ENCODE measurements around the gene DHX57. TPM values are rescaled to one million over a fixed set of nuclear protein-coding genes. Genes with fewer than 3 reads are reported as not detected.
A peak's percentile ranks its signal among the peaks of the same experiment; 100 is the strongest.
"Not testable (repeated sequence)": the region's sequence is repeated elsewhere in the genome, so short reads cannot be mapped to it uniquely, and the experiment has no call there.

The DHX57 gene
- total RNA-seq, 1 donor from 2014 or later, result 12.5 TPM

DNA sequence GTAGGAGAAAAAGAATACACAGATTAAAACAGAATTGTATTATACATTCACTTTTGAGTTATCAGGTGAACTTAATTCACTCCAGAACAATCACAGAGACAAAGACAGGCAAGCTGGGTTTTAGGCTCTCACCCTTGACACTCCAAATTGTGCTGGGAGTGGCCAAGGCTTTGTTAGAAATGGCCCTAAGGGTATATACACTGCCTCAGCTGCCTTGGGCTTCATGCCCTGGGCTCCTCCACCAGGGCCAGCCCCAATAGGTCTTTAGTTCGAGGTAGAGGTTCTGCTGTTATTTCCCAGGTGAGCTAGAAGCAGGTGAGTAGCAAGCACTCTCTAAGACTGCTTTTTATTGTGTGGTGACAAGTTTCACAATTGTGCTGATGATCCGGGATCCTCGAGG, 77.8 kb downstream of the DHX57 start:
- DNase-seq (ENCODE audit: low read depth), result no peak
- Histone ChIP-seq H3K36me3 (ENCODE audit: control insufficient read depth, insufficient read depth, low read length) (no peaks in the 10 kb centered on the region), H3K27me3 (ENCODE audit: control insufficient read depth, insufficient read depth, low read length) (no peaks in the 10 kb centered on the region), H3K4me3 (ENCODE audit: low read depth, low read length) (no peak overlapping the region)
- TF ChIP-seq, protein P1, sequence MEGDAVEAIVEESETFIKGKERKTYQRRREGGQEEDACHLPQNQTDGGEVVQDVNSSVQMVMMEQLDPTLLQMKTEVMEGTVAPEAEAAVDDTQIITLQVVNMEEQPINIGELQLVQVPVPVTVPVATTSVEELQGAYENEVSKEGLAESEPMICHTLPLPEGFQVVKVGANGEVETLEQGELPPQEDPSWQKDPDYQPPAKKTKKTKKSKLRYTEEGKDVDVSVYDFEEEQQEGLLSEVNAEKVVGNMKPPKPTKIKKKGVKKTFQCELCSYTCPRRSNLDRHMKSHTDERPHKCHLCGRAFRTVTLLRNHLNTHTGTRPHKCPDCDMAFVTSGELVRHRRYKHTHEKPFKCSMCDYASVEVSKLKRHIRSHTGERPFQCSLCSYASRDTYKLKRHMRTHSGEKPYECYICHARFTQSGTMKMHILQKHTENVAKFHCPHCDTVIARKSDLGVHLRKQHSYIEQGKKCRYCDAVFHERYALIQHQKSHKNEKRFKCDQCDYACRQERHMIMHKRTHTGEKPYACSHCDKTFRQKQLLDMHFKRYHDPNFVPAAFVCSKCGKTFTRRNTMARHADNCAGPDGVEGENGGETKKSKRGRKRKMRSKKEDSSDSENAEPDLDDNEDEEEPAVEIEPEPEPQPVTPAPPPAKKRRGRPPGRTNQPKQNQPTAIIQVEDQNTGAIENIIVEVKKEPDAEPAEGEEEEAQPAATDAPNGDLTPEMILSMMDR (IDR thresholded peaks at IDR 0.05; ENCODE audit: insufficient read depth, low read length, poor library complexity, severe bottlenecking), result no peak

DNA sequence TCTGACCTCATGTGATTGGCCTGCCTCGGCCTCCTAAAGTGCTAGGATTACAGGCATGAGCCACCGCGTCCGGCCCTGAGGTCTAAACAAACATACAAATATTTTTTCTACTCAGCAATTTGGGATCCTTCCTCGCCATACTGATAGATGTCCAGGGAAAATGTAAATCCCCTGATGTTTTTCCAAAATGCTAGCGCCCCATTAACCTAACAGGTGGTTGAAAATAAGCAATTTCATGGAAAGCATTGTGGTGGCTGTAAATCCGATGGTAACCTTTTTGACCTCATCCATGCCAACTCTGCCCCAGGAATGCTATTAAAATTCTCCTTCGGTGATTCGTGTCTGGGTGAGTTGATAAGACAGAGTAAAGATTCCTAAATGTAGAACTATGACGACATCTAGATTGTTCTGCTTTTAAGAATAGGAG, 78.5 kb downstream of the DHX57 start:
- no peaks in the 10 kb centered on the region for H3K27me3 ChIP-seq (ENCODE audit: control insufficient read depth, insufficient read depth, low read length)
- no peaks in the 10 kb centered on the region for H3K36me3 ChIP-seq (ENCODE audit: control insufficient read depth, insufficient read depth, low read length)
- TF ChIP-seq, protein P1 (IDR thresholded peaks at IDR 0.05; ENCODE audit: insufficient read depth, low read length, poor library complexity, severe bottlenecking), result no peak
- H3K4me3 ChIP-seq (ENCODE audit: low read depth, low read length), result no peak overlapping the region
- peak; percentile 16 for DNase-seq (ENCODE audit: low read depth)

DNA sequence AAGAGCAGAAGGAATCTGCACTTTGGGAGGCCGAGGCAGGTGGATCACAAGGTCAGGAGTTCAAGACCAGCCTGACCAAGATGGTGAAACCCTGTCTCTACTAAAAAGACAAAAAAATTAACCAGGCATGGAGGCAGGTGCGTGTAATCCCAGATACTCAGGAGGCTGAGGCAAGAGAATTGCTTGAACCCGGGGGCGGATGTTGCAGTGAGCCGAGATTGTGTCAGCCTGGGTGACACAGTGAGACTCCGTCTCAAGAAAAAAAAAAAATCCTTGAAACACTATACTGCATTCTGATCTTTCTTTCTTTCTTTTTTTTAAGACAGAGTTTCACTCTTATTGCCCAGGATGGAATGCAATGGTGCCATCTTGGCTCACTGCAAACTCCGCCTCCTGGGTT, 80.7 kb downstream of the DHX57 start:
- H3K36me3 ChIP-seq (ENCODE audit: control insufficient read depth, insufficient read depth, low read length); H3K27me3 ChIP-seq (ENCODE audit: control insufficient read depth, insufficient read depth, low read length); H3K4me3 ChIP-seq (ENCODE audit: low read depth, low read length); DNase-seq (ENCODE audit: low read depth): not testable (repeated sequence)

DNA sequence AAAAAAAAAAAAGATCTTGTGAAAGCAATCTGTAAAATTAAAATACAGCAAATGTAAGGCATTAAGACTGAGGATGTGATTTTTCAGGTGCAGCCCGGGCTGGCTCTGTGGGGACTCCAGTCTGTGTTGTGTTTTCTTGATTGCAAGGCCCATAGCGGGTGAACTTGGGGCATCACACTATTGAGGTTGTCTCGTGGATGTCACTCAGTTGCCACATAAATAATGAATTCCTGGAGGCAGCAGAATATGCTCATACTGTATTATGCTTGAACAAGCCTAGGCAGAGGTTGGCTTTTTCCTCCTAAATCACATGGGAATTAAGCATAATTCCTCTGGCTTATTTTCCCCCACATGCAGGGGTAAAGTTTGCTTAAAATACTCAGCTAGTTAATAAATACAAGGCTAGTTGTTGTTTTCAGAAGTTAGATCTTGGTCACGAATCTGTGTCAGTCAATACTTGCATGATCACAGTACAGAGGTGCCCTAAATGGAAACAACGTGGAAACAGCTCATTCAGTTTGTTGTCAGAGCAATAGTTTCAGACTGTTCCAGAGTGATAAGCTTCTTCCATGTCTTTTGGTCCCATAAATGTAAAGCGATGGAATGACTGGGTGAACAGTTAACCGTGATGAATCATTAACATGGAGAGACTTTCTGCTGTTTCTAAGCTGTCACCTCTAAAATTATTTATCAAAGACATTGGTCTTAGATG, 81.3 kb downstream of the DHX57 start:
- H3K36me3 ChIP-seq (ENCODE audit: control insufficient read depth, insufficient read depth, low read length), result no peaks in the 10 kb centered on the region
- no peak for DNase-seq (ENCODE audit: low read depth)
- no peak overlapping the region for H3K4me3 ChIP-seq (ENCODE audit: low read depth, low read length)
- TF ChIP-seq, protein P1 (IDR thresholded peaks at IDR 0.05; ENCODE audit: insufficient read depth, low read length, poor library complexity, severe bottlenecking), result no peak
- no peaks in the 10 kb centered on the region for H3K27me3 ChIP-seq (ENCODE audit: control insufficient read depth, insufficient read depth, low read length)

DNA sequence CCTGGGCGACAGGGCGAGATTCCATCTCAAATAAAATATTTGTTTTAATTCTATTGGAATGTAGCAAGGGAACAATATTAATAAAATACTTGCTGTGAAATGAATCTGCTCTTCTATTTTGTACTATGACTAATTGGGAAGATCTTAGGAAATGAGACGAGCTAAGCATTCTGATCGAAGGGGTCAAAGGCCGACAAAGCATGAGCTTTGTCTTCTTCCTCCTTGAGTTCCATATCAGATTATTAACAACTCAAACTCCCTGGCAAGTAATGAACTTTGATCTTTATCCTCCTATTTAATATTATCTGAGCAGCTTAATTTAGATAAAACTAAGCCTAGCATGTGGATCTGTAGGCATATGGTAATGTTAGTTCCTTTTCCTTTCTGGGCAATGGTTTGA, 82.2 kb downstream of the DHX57 start:
- Histone ChIP-seq H3K27me3 (ENCODE audit: control insufficient read depth, insufficient read depth, low read length) (no peaks in the 10 kb centered on the region), H3K36me3 (ENCODE audit: control insufficient read depth, insufficient read depth, low read length) (no peaks in the 10 kb centered on the region), H3K4me3 (ENCODE audit: low read depth, low read length) (no peak overlapping the region)
- DNase-seq (ENCODE audit: low read depth), result no peak
- TF ChIP-seq, protein P1 (IDR thresholded peaks at IDR 0.05; ENCODE audit: insufficient read depth, low read length, poor library complexity, severe bottlenecking), result no peak

DNA sequence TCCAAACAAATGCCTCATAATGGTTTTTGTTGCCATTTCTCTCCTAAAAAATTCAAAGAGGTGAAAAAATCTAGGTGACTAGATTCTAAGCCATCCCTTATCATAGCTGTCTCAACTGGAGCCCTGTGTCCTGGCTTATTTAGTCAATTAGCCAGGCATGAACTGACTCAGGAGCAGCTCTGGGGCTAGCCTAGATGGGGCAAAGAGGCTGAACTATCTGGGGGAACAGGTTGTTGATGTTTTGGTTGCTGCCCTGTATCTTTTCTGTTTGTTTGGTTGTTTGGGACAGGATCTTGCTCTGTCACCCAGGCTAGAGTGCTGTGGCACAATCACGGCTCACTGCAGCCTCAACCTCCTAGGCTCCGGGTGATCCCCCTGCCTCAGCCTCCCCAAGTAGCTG, 83.0 kb downstream of the DHX57 start:
- TF ChIP-seq, protein P1 (IDR thresholded peaks at IDR 0.05; ENCODE audit: insufficient read depth, low read length, poor library complexity, severe bottlenecking), result no peak
- Histone ChIP-seq H3K4me3 (ENCODE audit: low read depth, low read length) (no peak overlapping the region), H3K27me3 (ENCODE audit: control insufficient read depth, insufficient read depth, low read length) (no peaks in the 10 kb centered on the region), H3K36me3 (ENCODE audit: control insufficient read depth, insufficient read depth, low read length) (no peaks in the 10 kb centered on the region)
- DNase-seq (ENCODE audit: low read depth), result no peak

DNA sequence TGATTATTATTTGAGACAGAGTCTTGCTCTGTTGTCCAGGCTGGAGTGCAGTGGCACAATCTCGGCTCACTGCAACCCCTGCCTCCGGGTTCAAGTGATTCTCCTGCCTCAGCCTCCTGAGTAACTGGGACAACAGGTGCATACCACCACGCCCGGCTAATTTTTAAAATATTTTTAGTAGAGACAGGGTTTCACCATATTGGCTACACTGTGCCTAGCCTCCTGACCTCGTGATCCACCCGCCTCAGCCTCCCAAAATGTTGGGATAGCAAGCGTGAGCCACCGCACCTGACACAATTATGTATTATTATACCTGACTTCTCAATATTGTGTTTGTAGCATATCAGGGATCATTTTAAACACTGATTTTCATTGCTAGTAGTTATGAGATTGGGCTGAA, 83.4 kb downstream of the DHX57 start:
- not testable (repeated sequence) for DNase-seq (ENCODE audit: low read depth); H3K36me3 ChIP-seq (ENCODE audit: control insufficient read depth, insufficient read depth, low read length); H3K4me3 ChIP-seq (ENCODE audit: low read depth, low read length); H3K27me3 ChIP-seq (ENCODE audit: control insufficient read depth, insufficient read depth, low read length)

Measured in kidney epithelial cell (primary cell).